GM12875 (cell line): ENCODE results near the gene ZSWIM6.

Experiments used
- H3K4me3 ChIP-seq: one replicate; pipeline ENCODE4 v1.5.1; 2011; ENCODE audit warnings: low read depth, low read length, control low read depth
- TF ChIP-seq, protein P1 (sequence below): IDR thresholded peaks from 2 replicates; pipeline ENCODE4 v1.5.1; 2011; ENCODE audit warnings: low read depth, mild to moderate bottlenecking, control low read depth, inconsistent platforms, low read length, moderate library complexity, borderline replicate concordance; ENCODE audit not compliant: insufficient read depth

Gene ZSWIM6

DNA sequence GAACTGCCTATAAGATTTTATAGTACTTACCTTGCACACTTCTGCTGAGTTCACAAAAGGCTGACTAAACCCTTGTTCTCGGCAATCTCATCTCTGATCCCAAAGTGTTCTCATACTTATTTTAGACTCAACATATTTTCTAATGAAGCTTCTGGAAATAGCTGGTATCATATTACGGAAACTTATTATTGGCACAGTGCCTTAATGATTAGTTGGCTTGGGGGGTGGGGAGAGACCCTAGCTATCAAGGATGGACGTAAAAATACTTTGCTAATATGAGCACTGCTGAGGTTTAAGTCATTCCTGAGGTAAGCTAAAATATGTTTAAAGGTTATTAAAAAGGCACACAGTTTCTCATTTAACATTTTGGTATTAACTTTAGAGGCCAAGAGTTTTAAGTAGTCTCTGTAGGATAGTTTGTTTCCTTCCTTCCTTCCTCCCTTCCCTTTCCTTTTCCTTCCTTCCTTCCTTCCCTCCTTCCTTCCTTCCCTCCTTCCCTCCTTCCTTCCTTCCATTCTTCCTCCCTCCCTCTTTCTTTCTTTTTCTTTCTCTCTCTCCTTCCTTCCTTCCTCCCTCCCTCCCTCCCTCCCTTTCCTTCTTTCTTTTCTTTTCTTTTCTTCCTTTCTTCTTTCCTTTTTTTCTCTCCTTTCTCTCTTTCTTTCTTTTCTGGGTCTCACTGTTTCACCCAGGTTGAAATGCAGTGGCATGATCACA, 31.5 kb downstream of the ZSWIM6 start:
- no peak overlapping the region for H3K4me3 ChIP-seq
- TF ChIP-seq, protein P1, sequence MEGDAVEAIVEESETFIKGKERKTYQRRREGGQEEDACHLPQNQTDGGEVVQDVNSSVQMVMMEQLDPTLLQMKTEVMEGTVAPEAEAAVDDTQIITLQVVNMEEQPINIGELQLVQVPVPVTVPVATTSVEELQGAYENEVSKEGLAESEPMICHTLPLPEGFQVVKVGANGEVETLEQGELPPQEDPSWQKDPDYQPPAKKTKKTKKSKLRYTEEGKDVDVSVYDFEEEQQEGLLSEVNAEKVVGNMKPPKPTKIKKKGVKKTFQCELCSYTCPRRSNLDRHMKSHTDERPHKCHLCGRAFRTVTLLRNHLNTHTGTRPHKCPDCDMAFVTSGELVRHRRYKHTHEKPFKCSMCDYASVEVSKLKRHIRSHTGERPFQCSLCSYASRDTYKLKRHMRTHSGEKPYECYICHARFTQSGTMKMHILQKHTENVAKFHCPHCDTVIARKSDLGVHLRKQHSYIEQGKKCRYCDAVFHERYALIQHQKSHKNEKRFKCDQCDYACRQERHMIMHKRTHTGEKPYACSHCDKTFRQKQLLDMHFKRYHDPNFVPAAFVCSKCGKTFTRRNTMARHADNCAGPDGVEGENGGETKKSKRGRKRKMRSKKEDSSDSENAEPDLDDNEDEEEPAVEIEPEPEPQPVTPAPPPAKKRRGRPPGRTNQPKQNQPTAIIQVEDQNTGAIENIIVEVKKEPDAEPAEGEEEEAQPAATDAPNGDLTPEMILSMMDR: no peak

DNA sequence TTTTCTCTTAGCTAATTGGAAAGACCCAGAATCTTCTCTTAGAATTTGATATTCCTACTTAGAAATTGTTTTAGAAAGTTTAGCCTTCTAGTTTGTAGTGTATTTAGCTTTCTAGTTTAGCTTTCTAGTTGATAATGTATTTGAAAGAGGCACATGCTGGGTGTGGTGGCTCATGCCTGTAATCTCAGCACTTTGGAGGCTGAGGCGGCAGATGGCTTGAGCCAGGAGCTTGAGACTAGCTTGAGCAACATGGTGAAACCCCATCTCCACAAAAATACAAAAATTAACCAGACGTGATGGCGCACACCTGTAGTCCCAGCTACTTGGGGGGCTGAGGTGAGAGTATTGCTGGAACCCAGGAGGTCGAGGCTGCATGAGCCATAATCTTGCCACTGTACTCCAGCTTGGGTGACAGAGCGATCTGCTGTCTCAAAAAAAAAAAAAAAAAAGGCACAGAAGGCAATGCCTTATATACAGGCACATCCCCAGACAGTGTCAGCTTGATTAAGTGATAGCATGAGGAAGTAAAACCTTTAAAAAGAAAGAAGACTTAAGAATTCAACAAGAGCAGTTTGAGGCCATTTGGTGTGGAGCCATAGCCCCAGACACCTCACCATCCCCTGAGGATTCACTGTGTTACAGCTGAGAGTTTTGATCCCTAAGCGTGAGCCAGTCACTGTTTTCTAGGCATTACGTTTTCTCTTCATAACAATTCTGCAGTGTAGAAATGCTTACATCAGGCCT, 34.6 kb downstream of the ZSWIM6 start:
- TF ChIP-seq, protein P1: no peak
- H3K4me3 ChIP-seq: no peak overlapping the region

DNA sequence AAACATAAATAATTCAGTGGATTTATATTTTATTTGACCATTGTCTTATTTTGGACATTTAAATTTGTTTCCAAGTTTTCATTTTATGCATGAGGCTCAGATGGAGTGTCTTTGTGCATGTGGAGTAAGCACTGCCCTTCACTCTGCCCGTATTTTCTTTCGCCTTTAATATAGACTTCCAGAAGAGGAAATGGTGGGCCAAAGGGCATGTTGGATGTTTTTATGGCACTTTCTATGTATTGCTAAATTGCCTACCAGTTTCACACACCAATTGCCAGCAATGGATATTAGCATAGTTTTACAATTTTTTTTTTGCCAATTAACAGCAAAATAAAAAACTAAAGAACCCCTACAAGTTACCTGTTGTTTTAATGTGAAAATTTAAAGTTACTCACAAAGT, 38.4 kb downstream of the ZSWIM6 start:
- TF ChIP-seq, protein P1: no peak
- H3K4me3 ChIP-seq: no peak overlapping the region

DNA sequence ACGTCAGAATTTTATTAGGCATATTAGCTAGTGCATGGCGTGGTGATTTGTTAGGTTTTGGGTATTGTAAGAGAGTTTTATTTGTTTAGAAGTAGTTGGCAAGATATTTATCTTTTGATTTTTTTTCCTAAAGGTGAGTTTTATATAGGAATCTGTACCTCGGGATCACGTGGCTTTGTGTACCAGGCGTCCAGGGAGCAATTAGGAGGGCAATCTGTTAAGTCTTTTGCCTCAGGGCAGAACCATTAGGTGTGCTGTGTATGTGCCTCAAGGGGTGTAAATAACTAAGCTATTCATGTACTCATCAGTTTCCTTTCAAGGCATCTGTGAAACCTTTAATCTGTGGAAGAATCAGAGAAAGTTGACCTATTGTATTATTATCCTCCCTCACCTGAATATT, 39.4 kb downstream of the ZSWIM6 start:
- no peak overlapping the region for H3K4me3 ChIP-seq
- TF ChIP-seq, protein P1: no peak

DNA sequence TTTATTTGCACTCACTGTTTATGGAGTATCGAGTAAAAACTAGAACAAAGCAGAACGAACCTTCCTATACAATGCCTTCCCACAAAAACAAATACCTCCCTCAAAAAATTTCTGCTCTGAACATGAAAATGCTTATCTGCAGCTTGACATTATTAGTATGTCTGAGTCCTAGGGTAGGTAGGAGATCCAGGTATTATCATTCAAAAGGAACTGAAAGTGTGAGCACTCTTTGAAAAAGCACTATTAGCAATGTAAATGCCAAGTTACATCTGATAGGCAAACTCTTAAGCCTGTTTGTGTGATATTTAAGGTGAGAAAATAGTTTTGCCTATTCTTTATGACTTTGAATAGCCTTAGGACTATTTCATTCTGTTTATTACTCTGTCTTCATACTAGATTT, 47.6 kb downstream of the ZSWIM6 start:
- H3K4me3 ChIP-seq: no peak overlapping the region
- TF ChIP-seq, protein P1: no peak

DNA sequence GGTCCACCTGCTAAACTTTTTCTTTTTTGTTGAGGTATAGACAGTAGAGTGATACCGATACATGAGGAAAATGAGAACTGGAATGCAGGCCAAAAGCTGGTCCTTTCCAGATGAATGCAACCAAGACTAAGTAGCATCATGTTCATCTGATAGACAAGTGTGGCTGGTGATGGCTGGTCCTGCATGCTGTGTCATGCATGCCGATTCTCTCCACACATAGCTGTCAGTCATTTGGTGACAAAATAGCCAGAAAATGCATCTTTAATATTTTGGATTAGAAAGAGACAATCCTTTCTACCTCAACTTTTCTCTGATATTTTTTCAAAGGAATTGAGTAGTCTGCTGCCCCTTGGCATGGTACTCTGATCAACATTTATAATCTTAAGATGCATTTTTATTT, 49.9 kb downstream of the ZSWIM6 start:
- TF ChIP-seq, protein P1: no peak
- no peak overlapping the region for H3K4me3 ChIP-seq

DNA sequence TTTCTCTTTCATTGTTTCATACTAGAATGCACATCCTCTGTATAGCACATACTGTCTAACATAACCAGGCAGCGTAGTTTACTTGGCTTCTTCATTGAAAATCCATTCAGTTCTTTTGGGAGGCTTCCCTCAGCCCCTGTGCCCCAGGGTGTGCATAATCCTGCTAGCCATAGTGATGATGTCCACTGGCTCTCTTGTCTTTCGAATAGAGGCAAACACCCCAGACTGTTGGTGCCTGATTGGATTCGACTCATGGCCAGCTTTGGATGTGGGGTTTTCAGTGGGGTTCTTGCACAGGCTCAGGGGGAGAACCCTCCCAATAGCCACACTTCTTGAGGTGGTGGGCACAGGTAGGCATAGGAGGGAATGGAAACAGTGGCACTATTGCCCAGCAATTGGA, 53.6 kb downstream of the ZSWIM6 start:
- H3K4me3 ChIP-seq: no peak overlapping the region
- TF ChIP-seq, protein P1: no peak
